Kidney epithelial cell (primary cell): ENCODE results near the gene SEC11A. TPM values are rescaled to one million over a fixed set of nuclear protein-coding genes. Genes with fewer than 3 reads are reported as not detected.
A peak's percentile ranks its signal among the peaks of the same experiment; 100 is the strongest.

Experiments
- DNase-seq: peaks from one replicate; pipeline ENCODE4 v3.0.0-alpha.2; 2010; ENCODE audit warnings: low read depth
- H3K27me3 ChIP-seq: 2 replicates; pipeline ENCODE4 v1.6.0; 2011; ENCODE audit warnings: low read length; ENCODE audit not compliant: control insufficient read depth, insufficient read depth
- H3K36me3 ChIP-seq: 2 replicates; pipeline ENCODE4 v1.5.1; 2011; ENCODE audit warnings: low read length; ENCODE audit not compliant: control insufficient read depth, insufficient read depth
- H3K4me3 ChIP-seq: 2 replicates; pipeline ENCODE4 v1.5.1; 2011; ENCODE audit warnings: low read depth, mild to moderate bottlenecking, control low read depth, low read length
- total RNA-seq: library from RNA; depleted of rRNA; stranded (reverse); fragments of >200 nt; gene quantifications from 2 replicates; pipeline ENCODE4 v1.2.3, GENCODE V29; 2015
- TF ChIP-seq, protein P1 (sequence below): IDR thresholded peaks from 2 replicates; pipeline ENCODE4 v1.5.1; 2011; ENCODE audit warnings: mild to moderate bottlenecking, moderate library complexity, low read length, control low read depth, inconsistent platforms; ENCODE audit not compliant: insufficient read depth, poor library complexity, severe bottlenecking

Gene SEC11A
- total RNA-seq, 1 donor from 2014 or later = 213 TPM

DNA sequence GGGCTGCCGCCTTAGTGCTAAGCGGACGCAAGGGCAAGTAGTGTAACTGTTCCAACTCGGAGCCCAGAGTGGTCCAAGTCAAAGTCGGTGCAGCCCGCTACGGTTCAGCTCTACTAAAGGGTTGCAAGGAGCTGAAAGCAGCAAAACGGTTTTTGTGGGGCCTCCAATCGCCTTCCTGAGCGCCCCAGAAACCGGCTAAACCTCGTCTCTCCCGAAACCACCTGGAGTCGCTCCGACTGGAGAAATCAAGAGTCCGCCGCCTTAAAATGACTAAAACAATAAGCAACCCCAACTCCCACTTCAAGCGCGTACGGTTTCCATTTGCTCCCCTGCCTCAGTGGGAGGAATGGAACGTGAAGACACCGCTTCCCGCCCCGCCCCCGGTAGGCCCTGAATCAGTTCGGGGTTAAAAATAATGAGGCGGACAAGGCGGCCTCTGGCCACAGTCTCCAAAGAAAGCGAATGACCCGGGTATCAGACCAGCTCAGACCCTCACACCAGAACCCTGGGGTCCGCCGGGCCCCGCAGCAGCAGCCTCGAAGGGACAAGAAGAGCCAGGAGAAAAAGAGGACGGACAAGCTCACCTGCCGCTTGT is 401 bp downstream of the SEC11A start:
- Histone ChIP-seq H3K4me3 (peak overlapping the region; percentile 80), H3K27me3 (no peaks in the 10 kb centered on the region), H3K36me3 (peaks cover 2% of the 10 kb centered on the region)
- no peak for DNase-seq
- TF ChIP-seq, protein P1, sequence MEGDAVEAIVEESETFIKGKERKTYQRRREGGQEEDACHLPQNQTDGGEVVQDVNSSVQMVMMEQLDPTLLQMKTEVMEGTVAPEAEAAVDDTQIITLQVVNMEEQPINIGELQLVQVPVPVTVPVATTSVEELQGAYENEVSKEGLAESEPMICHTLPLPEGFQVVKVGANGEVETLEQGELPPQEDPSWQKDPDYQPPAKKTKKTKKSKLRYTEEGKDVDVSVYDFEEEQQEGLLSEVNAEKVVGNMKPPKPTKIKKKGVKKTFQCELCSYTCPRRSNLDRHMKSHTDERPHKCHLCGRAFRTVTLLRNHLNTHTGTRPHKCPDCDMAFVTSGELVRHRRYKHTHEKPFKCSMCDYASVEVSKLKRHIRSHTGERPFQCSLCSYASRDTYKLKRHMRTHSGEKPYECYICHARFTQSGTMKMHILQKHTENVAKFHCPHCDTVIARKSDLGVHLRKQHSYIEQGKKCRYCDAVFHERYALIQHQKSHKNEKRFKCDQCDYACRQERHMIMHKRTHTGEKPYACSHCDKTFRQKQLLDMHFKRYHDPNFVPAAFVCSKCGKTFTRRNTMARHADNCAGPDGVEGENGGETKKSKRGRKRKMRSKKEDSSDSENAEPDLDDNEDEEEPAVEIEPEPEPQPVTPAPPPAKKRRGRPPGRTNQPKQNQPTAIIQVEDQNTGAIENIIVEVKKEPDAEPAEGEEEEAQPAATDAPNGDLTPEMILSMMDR = no peak

DNA sequence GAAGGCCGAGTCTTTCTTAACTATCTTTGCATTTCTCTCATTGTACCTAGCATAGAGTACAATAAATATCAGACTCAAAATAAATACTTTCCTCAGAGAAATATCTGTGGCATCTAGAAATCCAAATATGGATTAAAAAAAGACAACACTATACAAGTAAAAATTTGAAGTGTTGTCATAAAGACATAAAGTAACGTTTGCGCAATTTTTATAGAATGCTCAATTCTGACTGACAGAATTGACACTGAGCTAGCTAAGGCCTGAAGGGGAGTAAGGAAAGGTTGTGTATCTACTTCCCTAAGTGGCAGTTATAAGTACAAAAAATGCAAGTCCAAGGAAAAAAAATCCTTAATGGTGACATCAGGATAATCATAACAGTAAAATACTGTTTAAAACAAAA is 1.1 kb downstream of the SEC11A start:
- TF ChIP-seq, protein P1 = no peak
- Histone ChIP-seq H3K4me3 (peak overlapping the region; percentile 80), H3K36me3 (peaks cover 2% of the 10 kb centered on the region), H3K27me3 (no peaks in the 10 kb centered on the region)
- no peak for DNase-seq

DNA sequence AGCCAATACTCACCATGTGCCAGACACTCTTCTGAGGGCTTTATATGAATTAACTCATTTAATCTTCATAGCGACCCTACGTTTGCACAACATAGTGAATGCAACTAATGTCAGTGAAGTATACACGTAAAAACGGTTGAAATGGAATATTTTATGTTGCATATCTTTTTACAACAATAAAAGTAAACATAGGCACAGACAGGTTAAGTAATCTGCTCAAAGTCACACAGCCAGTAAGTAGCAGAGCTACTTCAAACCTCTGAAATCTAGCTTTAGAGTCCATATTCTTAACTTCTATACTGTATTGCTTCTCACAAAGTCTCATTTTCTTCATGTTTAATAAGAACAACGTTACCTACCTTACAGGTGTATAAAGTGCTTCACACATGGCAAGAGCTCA is 1.6 kb downstream of the SEC11A start:
- Histone ChIP-seq H3K27me3 (no peaks in the 10 kb centered on the region), H3K36me3 (peaks cover 2% of the 10 kb centered on the region), H3K4me3 (peak overlapping the region; percentile 80)
- DNase-seq = no peak
- TF ChIP-seq, protein P1 = no peak

DNA sequence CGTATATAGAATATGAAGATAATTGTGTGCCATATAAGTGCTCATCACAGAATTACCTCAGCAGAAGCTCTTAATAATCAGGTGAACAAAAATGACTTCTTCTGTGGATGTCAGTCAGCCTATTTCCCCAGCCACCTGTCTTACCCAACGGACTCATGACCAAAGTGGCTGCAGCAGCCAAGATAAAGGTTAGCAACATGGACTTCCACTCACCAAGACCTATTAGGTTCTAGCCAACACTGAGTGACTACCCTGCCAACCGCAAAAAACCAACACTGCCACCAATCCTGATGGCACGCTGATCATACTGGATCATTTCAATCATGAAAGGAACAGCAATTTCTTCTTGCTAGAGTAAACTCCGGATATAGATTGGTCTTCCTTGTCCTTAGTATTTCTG is 12.1 kb downstream of the SEC11A start:
- peaks cover 1% of the 10 kb centered on the region for H3K36me3 ChIP-seq
- no peak for DNase-seq
- H3K27me3 ChIP-seq = no peaks in the 10 kb centered on the region
- TF ChIP-seq, protein P1 = no peak
- no peak overlapping the region for H3K4me3 ChIP-seq

DNA sequence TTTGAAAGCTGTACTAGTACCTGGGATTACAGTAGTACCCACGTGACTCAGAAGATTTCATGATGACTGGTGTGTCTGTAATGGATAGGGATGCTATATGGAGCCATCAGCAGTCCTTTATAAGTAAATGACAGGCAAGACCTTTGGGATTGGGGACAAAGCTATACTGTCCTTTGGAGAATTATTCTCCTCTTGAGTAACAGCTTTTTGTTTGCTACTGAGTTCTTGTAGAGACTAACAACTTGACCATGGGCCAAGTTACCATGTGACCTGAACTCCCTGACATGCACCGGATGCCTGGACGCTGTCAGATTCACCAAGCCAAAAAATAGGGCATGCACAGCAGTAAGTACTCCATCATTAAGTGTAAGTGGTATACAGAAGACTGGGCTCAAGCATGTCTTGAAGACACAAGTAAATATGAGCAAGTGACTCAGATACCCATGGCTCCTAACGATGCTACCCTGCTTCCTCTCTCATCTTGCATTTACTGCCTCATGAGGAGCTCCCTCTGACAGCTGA is 12.9 kb downstream of the SEC11A start:
- no peaks in the 10 kb centered on the region for H3K27me3 ChIP-seq
- no peak overlapping the region for H3K4me3 ChIP-seq
- peaks cover 1% of the 10 kb centered on the region for H3K36me3 ChIP-seq
- TF ChIP-seq, protein P1 = no peak
- no peak for DNase-seq
